GM21717 (cell line): ENCODE results near the gene MCEMP1.

ENCODE experiments used
- ATAC-seq: cut with Tn5 transposase; IDR thresholded peaks from one replicate; pipeline ENCODE4 v1.9.1; 2021; ENCODE audit warnings: mild to moderate bottlenecking, moderate library complexity; ENCODE audit not compliant: unreplicated experiment

Gene MCEMP1

DNA sequence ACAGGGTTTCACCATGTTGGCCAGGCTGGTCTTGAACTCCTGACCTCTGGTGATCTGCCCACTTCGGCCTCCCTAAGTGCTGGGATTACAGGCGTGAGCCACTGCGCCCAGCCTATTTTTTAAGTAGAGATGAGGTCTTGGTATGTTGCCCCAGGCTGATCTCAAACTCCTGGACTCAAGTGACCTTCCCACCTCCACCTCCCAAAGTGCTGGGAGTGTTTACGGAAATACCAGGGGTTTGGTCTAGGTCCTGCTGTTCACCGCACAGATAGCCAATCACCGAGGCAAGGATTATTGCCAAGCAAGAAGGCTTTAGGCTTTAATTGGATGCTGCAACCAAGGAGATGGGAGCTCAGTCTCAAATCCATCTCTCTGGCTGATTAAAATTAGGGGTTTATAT lies 43.5 kb downstream of the MCEMP1 start:
- ATAC-seq, result no peak

DNA sequence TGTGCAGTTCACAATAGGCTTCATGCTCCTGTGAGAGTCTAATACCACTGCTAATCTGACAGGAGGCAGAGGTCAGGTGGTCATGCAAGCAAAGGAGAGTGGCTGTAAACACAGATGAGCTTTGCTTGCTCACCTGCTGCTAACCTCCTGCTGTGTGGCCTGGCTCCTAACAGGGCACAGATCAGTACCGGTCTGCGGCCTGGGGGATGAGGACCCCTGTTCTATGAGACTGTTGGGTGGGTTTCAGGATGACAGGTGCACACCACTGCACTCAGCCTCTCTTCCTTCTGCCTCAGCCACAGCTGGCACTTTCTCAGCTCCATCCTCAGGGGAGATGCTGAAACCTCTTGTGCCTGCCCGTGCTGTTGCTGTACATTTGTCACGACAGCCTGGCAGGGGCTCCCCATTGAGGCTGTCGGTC lies 45.4 kb downstream of the MCEMP1 start:
- no peak for ATAC-seq

DNA sequence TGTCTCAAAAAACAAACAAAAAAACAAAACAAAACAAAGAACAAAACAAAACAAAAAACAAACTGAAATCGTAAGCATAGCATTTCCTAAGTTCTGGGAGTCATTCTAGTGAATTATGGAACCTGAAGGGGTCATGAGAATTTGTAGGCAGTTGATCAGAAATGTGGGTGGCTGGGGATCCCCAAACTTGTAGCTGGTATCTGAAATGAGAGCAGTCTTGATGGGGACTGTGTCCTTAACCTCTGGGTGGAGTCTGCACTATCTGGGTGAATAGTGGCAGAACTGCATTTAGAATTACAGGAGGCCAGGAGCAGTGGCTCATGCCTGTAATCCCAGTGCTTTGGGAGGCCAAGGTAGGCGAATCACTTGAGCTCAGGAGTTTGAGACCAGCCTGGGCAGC lies 48.9 kb downstream of the MCEMP1 start:
- ATAC-seq, result no peak

DNA sequence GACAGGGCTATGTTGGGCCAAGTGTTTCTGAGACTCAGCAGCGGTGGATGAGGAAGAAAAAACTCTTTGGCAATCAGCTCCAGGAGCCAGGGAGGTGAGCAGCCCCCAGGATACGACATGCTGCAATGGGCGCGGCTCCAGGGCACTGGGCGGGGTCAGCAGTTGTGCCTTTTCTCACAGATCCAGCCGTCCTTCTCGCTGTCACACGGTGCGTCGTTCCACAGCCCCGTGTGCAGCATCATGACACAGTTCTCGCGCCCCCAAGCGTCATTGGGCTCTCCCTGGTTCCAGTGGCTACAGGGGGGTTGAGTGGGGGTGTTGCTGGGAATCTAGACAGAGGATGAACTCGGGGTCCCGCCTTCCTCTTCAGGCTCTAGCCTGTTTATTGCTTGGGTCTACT lies 52.3 kb downstream of the MCEMP1 start:
- no peak for ATAC-seq
